T-helper 9 cell (primary cell): ENCODE measurements around the gene CNTF.

Experiments used
- DNase-seq: peaks from one replicate; pipeline ENCODE4 v3.0.0-alpha.2; 2020

CNTF gene

DNA sequence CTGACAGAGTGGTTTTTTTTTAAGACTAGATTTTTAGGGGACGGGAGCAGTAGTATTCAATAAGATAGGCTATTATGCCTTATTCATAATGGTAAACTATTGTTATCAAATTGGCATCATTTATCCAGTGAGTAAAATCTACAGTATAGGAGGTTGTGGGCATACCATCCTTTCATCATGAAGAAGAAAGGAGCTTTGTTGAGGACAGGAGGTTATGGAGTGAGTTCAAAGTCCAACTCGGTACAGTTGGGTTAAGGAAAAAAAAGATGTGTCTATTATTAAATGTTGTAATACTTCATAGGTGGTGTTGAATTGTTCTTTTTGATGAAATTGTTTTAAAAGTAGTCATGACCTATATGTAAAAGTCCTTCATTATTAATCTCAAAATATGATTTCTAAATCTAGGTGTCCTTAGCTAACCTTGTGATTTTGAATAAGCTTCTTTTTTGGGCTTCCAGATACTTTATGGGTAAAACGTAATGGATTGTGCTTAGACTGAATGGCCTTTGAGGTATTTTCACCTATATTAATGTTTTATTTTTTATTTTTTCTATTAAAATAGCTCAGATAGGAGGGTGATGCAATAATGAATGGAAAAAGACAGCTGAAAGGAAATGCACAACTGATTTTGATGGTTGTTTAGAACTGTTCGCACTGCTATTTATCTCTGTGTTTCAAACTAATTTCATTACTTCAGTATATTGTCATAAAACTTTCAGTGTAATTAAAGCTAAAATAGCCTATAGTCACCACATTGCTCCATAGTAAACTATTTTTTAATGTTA is 15.3 kb upstream of the CNTF start:
- no peak for DNase-seq

DNA sequence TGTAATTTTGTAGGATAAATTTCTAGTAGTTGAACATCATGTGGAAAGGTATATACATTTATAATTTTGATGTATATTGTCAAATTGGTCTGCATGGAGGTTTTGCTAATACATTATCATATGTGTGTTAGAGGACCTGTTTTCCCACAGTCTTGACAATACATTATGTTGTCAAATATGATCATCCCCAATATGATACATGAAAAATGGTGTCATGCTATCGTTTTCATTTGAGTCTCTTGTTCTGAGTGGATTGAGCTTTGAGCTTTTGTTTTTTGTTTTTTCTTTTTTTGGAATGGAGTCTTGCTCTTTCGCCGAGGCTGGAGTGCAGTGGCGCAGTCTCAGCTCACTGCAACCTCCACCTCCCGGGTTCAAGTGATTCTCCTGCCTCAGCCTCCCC is 14.1 kb upstream of the CNTF start:
- DNase-seq: no peak

DNA sequence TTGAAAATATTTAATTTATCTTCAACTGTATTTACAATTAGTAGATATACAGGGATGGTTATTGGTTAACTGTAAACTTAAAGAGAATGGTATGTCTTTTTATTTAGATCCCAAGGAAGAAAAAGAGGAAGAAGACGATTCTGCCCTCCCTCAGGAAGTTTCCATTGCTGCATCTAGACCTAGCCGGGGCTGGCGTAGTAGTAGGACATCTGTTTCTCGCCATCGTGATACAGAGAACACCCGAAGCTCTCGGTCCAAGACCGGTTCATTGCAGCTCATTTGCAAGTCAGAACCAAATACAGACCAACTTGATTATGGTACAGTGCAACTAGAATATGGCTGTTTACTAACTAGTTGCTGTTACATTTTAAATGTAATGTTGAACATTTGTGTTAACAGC is 12.7 kb upstream of the CNTF start:
- no peak for DNase-seq

DNA sequence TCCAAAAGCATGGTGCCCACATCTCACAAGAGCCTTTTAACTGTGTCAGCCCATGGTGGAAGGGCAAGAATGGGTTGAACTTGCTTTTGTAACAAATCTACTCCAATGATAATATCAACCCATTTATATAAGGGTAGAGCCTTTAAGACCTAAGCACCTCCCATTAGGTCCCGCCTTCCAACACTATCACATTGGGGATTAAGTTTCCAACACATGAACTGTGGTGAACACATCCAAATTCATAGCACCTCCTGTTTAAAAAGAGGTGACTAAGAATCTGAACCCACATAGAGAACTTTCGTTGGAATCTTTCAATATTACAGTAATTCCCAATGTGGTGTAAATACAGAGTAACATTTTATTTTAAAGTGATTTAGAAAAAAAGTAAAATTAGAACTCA is 9.2 kb upstream of the CNTF start:
- DNase-seq: no peak

DNA sequence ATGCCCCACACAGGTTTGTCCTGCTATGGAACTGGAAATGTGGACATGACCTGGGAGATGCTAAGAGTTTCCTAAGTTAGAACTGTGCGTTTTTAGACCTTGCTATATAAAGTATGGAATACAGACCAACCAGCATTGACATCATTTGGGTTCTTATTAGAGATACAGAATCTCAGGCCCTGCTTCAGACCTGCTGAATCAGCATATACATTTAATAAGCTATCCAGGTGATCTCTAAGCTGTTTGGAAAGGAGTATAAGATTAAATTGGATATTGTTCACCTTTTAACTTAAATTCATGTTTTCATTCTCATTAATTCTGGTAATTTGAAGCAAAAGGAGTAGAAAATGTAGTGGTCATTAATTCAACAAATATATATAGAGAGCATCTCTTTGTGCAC is 6.9 kb upstream of the CNTF start:
- no peak for DNase-seq

DNA sequence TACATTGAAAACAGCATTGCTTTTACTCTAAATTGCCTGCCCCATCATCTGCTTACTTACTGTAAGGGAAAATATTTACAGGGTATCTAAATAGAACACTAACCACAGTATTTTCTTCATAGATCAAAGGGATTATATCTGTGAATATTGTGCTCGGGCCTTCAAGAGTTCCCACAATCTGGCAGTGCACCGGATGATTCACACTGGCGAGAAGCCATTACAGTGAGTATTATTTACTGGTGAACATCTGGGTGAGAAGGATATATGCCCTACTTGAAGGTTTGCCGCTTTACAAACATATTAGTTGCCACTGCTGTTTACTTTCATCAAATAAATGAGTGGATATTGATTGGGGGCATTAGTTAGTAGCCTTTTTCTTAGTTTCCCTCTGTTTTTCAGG is 5.9 kb upstream of the CNTF start:
- no peak for DNase-seq

DNA sequence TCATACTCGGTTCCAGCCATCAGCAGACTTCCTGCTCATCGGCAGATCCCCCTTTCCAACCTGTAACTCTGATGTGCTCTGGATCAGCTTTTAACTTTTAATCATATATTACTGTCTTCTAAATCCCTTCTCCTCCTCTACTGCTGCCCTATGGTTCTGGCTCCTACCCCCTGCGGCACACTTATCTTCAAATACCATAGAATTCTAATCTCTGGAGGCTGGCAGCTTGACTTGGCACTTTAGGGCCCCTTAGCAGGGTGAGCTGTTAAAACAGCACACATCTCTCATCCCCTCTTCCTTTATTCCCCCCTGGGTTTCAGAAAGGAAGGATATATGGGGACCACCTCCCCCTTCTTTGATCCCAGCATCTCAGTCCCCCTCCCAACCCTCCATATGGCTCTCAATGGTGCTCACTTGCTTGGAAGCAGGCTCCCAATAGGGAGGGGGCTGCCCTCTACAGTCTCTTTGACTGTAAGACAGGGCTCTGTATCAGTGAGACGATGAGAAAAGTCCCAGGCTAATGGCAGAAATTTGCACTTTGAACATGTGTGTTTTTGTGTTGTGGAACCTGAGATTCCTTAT is 4.4 kb upstream of the CNTF start:
- no peak for DNase-seq

DNA sequence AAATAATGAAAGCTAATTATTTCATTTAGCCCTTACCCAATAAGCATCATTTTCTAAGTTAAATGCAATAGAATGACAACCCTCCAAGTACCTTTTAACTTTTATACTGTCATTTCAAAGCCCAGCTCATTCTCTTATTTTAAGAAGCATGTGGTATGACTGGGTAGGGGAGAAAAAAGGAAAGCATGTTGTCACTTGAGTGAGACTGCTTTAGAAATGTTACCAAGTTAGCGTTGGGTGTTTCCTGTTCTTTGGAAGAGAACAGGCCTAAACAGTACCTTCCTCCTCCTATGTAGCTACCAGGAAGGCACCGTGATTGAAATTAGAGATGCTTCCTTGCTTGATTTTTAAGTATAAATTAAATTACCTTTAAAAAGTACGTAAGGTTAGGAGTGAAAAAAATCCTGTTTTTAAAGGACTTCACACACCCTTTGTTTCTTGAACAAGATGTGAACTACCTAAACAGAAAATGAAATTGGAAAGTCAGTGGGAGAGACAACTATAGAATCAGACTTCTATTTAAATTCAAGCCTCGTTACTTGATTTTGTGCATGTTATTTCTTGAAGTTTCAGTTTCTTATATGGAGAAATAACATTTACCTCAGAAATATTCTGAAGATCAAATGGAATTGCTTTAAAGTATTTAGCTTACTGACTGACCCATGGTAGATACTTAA is 741 bp upstream of the CNTF start:
- DNase-seq: no peak

DNA sequence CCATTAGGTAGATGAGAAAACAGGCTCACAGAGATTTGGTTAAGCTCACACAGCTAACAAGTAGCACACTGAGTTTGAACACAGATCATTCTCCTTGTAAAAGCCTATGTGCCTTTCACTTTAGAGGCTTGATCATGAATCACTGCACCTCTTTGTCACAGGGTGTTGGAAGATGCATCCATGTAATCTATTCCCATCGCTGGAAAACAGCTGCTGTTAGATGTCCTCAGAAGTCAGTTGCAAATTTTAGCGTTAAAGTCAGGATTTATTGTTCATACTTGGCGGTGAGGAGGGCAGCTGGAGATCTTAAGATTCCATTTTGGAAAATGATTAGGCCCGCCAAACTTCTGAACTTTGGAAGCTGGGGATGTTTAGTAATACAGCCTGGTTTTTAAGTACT is 2.6 kb downstream of the CNTF start:
- no peak for DNase-seq

DNA sequence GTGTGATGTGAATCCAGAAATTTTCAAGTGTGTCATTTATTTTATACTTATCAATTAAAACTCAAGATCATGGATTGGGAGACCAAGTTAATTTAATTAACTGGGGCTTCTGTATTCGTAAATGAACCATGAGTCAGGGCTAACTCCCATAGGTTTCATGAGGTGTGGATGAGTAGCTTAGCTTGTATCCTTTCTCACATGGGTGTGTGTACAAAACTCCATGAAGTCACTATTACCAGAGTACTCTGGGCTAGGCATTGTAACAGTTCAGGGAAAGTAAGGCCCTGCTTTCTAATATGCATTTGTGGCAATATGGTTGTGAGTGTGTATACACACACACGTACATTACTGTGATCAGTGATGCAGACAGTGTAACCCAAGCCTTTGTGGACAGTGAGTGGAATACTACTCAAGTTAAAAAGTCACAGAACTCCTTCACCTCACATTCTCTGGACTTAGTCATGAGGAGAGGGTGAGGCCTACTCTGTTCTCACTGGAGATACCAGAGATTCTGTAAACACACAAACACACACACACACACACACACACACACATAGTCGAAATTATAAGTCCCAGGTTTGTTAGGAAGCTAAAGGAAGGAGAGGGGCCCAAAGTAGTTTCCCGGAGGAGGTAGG is 3.5 kb downstream of the CNTF start:
- DNase-seq: no peak

DNA sequence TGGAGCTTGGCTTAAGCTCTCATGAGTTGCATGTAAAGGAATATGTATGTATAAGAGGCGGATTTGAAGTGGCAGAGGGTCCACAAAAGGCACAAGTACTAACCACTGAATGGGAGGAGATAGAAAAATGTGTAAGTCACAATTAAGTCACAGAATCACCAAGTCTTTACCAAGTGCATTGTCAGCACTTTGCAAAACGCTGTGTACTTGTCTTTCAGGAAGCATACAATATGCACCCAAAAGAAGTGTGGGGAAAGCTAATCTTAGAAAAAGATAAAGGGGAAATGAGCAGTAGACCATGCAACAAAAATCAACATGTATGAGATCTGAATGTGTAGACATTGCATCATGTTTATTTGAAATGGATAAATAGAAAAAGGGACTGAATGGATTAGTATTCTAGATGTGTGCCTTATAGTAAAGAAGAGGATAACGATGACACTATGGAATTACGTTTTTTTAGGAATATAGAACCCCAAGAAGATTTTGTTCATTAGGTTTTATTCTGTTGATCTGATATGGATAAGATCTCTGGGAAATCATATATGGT is 4.5 kb downstream of the CNTF start:
- DNase-seq: no peak

DNA sequence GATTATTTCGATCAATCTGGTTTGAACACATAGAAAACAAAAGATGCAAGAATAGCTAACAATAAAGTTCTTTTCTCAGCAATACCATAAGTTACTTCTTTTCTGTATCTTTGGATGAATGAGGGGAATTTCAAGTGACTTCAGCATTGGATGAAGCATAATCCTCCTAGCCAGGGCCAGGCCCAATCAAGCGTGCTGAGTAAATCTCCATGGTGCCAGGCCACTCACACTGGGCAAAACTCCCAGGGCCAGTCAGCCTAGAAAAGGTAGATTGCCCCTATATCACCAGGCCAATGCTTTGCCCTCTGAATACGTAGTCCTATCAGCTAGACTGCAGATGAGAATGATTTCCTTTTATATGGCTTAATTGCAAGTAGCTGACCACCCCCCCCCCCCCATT is 6.0 kb downstream of the CNTF start:
- no peak for DNase-seq

DNA sequence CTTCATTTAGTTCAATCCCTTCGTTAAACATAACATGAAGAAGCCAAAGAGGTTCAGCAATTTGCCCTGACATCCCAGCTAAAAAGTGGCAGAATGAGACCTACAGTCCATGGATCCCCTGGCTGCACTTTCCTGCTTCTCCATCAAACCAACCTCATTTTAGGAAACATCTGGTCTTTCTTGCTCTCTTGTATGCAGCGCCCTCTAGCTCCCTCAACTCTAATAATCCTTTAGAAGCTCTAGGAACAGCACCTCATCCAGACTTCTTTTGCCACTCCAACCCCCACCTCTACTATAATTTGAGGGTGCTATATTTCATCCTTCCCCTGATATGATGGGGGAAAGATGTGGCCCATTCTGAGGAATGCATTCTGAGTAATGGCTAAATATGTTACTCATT is 7.4 kb downstream of the CNTF start:
- no peak for DNase-seq

DNA sequence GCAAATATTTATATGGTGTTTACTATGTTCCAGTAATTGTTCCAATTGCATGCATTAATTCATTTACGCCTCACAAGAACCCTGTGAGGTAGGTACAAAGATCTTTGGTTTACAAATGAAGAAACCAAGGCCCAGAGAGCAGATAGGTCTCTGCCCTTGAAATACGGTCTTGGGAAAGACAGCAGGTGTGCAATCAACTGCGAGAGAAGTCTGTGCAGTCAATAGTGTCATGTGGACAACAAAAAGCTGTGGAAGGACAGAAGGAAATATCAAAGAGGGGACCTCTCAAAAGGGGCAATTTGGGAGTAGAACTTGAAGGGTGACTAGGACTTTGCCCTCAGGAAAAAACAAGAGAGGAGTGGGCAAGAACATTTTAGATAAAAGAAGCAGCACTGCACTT is 8.9 kb downstream of the CNTF start:
- no peak for DNase-seq

DNA sequence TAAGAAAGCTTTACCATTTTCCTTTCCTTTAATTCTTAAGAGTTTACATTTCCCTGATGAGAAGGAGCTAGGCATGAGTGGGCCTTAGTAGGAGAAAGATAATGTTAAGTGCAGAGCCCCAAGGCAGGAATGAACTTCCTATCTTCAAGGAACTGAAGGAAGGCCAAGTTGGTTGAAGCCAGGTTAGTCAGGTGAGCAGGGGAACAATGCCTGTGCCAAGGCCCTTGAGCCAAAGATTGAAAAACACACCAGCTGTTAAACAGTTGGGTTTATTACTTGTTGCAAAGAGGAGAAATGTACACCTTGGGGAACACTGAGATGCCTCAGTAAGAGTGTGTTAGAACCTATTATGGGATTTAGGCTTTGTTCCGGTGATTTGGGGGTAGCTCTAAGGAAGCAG is 10.0 kb downstream of the CNTF start:
- no peak for DNase-seq

DNA sequence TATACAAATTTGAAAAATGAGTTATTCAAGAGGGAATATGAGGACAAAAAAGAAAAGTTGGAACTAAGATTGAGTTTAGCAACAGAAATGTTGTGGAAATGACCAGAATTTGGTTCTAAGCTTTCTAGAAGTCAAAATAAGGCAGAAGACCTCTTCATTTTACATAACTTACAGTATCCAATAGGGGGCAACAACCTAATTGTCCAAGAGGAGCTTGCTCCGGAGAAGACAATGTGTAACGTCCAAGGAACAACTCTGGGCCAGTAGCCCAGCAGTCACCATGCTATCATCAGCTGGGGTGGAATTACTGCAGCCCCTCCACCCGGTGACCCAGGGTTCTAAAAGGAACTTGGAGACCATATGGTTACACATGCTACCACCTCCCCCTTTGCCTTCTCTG is 14.1 kb downstream of the CNTF start:
- DNase-seq: no peak

DNA sequence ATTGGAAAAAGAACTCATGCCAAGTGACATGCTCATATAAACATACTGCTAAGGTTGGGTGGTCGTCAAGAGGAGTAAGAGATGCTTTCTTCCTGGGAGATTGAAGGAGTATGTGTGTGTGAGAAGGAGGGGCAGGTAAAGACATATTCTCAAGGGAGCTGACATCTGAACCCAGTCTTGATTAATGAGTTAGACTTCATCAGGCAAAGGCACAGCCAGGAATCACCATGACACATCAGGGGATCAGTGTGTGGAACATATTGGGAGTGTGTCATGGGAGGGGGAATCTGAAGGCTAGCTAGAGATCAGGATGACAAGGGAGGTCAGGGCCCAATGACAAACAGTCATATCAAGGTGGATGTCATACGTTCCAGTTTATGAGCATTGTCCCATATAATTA is 14.9 kb downstream of the CNTF start:
- no peak for DNase-seq

DNA sequence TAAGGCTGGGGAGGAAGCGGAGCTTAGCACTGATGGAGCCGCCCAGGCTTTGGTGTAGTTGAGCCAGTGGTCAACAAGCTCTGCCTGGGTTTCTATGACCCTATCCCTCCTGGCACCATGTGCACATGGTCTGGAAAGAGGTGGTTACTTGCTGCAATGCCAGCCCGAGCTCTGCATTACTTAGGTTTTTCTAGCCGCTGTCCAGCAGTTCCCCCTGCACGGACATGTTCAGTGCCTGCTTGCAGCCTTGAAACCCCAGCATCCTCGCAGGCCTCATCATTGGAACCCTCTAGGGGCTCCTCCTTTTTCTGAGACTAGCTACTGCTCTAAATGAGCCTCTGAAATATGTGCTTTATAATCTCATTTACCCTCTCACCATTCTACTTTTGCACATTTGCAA is 16.6 kb downstream of the CNTF start:
- no peak for DNase-seq

DNA sequence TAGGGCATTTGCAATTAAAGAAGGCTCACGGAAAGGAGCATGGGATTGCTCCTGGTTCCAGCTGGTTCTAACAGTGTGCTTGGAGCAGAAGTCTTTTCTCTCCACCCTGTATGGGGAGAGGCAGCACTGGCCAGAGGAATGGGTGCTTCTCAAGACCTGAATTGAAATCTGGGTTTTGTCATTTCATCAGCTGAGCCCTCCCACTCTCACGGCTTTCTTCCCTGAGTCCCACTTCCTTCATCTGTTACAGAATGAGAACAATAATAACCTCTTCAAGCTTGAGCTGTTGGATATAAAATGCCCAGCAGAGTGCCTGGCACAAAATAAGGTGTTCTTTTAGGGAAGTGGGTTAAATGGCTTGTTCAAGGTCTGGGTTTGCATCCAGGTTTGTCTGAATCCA is 17.2 kb downstream of the CNTF start:
- DNase-seq: no peak

DNA sequence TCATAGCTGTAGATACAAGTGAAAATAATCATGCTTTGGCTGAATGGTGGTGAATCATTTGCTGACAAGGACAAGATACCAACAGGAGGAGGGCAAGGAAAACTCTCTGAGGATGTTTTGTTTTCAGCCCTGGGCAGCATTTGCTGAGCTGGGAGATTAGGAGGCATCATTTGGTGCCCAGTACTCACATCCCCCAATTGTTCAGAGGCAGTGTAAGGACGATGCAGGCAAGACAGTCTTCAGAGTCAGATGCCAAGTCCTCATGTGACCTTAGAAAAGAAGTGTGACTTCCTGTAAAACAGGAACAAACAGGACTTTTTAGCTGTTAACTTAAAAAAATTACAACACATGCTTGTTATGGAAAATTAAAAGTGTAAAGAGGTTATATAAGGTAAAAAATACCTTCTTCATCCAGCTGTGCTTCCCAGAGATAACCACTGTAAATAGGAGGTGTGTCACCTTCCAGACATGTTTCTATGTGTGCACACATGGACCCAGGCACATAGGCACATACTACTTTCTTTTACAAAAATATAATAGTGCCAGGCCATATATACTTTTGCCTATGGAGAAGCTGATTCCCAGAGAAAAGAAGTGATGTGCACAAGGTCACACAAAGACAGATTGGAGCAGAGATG is 18.0 kb downstream of the CNTF start:
- DNase-seq: no peak

DNA sequence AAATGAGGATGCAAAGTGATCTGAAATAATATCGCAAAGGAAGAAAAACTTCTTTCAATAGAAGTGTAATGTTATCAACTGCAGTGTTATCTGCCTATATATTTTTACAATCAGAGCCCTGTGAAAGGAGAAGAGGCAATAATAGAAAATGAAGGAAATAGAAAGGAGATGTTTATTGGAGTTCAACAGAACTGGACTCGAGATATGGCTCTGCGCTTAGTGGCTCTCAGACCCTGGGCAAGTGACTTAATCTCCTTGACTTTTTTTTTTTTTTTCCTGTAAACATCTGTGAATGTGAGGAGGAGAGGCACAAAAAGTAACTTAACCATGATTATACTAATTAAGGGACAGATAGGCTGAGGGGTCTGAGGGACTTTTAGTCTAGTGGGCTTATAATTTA is 18.9 kb downstream of the CNTF start:
- no peak for DNase-seq

DNA sequence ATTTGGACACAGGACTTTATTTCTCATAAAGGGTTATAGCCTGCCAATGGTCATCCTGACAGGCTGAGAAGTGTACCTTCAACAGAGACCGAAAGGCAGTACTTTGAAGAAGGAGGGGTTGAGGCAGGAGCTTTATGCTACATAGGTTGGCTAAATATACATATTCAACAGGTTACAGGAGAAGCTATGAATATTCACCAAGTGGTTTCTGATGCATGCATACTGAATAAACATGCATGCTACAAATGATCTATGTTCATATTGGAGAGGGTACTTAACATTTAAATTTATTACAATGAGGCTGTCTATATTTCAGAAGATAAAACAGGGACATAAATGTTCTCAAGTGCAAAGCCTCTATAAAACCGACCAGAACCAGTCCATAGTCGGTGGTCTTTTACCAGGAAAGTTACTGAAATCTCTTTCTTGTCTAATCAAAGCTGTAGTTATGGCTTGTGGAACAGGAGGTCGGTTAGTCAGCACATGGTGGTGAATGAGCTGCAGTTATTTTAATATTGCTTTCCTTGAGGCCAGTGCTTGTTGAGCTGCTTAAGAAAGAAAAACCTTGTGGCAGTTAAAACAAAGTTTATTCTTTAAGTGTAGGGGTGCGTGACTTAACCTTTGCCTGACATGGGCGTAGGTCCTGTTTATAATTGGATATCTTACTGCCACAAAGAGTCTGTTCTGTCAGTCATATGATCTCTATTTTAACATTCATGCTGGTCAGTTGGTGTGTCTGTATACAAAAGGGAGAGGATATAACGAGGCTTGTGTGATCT is 19.5 kb downstream of the CNTF start:
- DNase-seq: no peak
